OCI-LY7 (cell line): Measurements from ENCODE around the gene ADPRHL1. TPM values are rescaled to one million over a fixed set of nuclear protein-coding genes. Genes with fewer than 3 reads are reported as not detected.

ENCODE experiments used
- BruUV-seq: library from RNA; stranded (reverse); fragments of 400-500 nt; replicated peaks from 2 replicates; lab custom pipeline; 2021; lab: Mats Ljungman, UMichigan
- CTCF ChIA-PET: fragments of 300-600 bp; sonication (Branson Sonifier 250); formaldehyde crosslinking; loops from one replicate; lab custom pipeline; 2022; ENCODE audit warnings: antibody characterized with exemption; ENCODE audit not compliant: unreplicated experiment; lab: Charles Lee
- POLR2A ChIA-PET: fragments of 300-600 bp; sonication (Branson Sonifier 250); formaldehyde crosslinking; loops from one replicate; lab custom pipeline; 2022; ENCODE audit warnings: antibody characterized with exemption; lab: Charles Lee
- DNase-seq: peaks from one replicate; pipeline ENCODE4 v3.0.0-alpha.2; 2015; ENCODE audit warnings: low spot score
- H2AFZ ChIP-seq: fragments of 200-600 bp; sonication (generic), shearing (Covaris generic); 2 replicates; pipeline ENCODE4 v1.6.1; 2014; ENCODE audit warnings: mild to moderate bottlenecking, antibody characterized with exemption, low read length, moderate library complexity
- H3K27ac ChIP-seq: fragments of 200-600 bp; sonication (generic); 2 replicates; pipeline ENCODE4 v1.5.1; 2014; ENCODE audit warnings: mixed run types, low read depth, mild to moderate bottlenecking, moderate library complexity, low read length, inconsistent platforms; ENCODE audit not compliant: poor library complexity, severe bottlenecking
- H3K36me3 ChIP-seq: fragments of 200-600 bp; sonication (generic); 2 replicates; pipeline ENCODE4 v1.6.1; 2014; ENCODE audit warnings: mild to moderate bottlenecking, antibody characterized with exemption, low read length, moderate library complexity, mixed read lengths; ENCODE audit not compliant: insufficient read depth
- H3K4me1 ChIP-seq: fragments of 200-600 bp; sonication (generic); 2 replicates; pipeline ENCODE4 v1.5.1; 2014; ENCODE audit warnings: mild to moderate bottlenecking, low read length; ENCODE audit not compliant: insufficient read depth, poor library complexity, severe bottlenecking
- H3K4me2 ChIP-seq: fragments of 200-600 bp; sonication (generic); 2 replicates; pipeline ENCODE4 v1.6.1; 2014; ENCODE audit warnings: mild to moderate bottlenecking, low read length
- H3K4me3 ChIP-seq: fragments of 200-600 bp; sonication (generic); 2 replicates; pipeline ENCODE4 v1.5.1; 2014; ENCODE audit warnings: mild to moderate bottlenecking, low read depth, low read length; ENCODE audit not compliant: poor library complexity, severe bottlenecking
- H3K79me2 ChIP-seq: fragments of 200-600 bp; sonication (generic); 2 replicates; pipeline ENCODE4 v1.6.1; 2016; ENCODE audit warnings: low read depth, mild to moderate bottlenecking, low read length, moderate library complexity, mixed read lengths; ENCODE audit not compliant: insufficient read depth
- H3K9me2 ChIP-seq: fragments of 200-600 bp; sonication (generic); 2 replicates; pipeline ENCODE4 v1.6.1; 2016; ENCODE audit warnings: mild to moderate bottlenecking, low read length, mixed read lengths; ENCODE audit not compliant: insufficient read depth
- H3K9me3 ChIP-seq: fragments of 200-600 bp; sonication (generic); 2 replicates; pipeline ENCODE4 v1.6.1; 2014; ENCODE audit warnings: mild to moderate bottlenecking, mixed run types, low read length, mixed read lengths
- H4K20me1 ChIP-seq: fragments of 200-600 bp; sonication (generic); 2 replicates; pipeline ENCODE4 v1.6.1; 2014; ENCODE audit warnings: mild to moderate bottlenecking, antibody characterized with exemption, low read length, moderate library complexity, mixed read lengths; ENCODE audit not compliant: insufficient read depth
- EZH2phosphoT487 ChIP-seq: fragments of 200-600 bp; sonication (generic); IDR thresholded peaks from 2 replicates; pipeline ENCODE4 v1.6.1; 2018; ENCODE audit warnings: low read depth, borderline replicate concordance, mild to moderate bottlenecking, mixed run types, antibody characterized with exemption, low read length, moderate library complexity, mixed read lengths
- intact Hi-C: fragments of 100-400 bp; cut with micrococcal nuclease; formaldehyde crosslinking; loops from one replicate; pipeline ENCODE4 v1.10.0; 2022; ENCODE audit not compliant: unreplicated experiment
- total RNA-seq, 2 experiments: library from RNA; depleted of rRNA in 1 of 2; stranded (reverse); fragments of >200 nt in 1 of 2; shearing (Covaris generic) in 1 of 2; gene quantifications; 2 replicates each; pipeline ENCODE4 v1.2.3, GENCODE V29; 2014 to 2022
- TF ChIP-seq, protein P1 (sequence below): fragments of 200-600 bp; sonication (generic); conservative IDR thresholded peaks from 2 replicates; pipeline ENCODE4 v1.5.1; 2014; ENCODE audit warnings: mild to moderate bottlenecking, antibody characterized with exemption, low read length, moderate library complexity, mixed read lengths

The ADPRHL1 gene
- total RNA-seq, 2 experiments from 2014 or later: 2.5 to 6.2 TPM

DNA sequence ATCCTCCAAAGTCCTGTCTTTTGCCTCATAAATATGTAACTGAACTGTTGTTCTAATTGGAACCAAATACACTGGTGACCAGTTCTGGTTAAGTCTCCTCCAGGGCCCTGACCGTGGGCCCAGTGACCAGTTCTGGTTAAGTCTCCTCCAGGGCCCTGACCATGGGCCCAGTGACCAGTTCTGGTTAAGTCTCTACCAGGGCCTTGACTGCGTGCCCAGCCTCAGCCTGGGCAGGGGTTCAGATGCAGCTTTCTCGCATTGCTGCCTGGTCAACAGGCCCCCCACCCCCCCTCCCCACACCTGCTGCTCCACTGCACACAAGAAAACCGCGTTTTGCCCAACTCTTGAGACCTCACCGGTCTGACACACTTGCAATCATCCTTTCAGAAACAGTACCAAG is 85.5 kb downstream of the ADPRHL1 start:
- H3K4me2 ChIP-seq: no peak overlapping the region

GRCh38 chr13:113367020-113367560 is 86.2 kb downstream of the ADPRHL1 start:
- H3K9me2 ChIP-seq: no peaks in the 10 kb centered on the region
- intact Hi-C loops: no loop called here
- H3K4me1 ChIP-seq: no peaks in the 10 kb centered on the region
- H2AFZ ChIP-seq: no peak overlapping the region
- no peaks in the 10 kb centered on the region for H3K79me2 ChIP-seq
- ChIA-PET CTCF (no interaction called here), POLR2A (interaction anchor here (0.7 kb wide), 1 partner anchor 261 kb away, joined by 4 read pairs; no protein-coding TSS in a partner anchor)
- H4K20me1 ChIP-seq: no peaks in the 10 kb centered on the region
- no peak for DNase-seq
- no TSS peak for BruUV-seq
- no peak overlapping the region for H3K4me2 ChIP-seq
- H3K36me3 ChIP-seq: no peaks in the 10 kb centered on the region
- TF ChIP-seq EZH2phosphoT487: no peak
- TF ChIP-seq, protein P1, sequence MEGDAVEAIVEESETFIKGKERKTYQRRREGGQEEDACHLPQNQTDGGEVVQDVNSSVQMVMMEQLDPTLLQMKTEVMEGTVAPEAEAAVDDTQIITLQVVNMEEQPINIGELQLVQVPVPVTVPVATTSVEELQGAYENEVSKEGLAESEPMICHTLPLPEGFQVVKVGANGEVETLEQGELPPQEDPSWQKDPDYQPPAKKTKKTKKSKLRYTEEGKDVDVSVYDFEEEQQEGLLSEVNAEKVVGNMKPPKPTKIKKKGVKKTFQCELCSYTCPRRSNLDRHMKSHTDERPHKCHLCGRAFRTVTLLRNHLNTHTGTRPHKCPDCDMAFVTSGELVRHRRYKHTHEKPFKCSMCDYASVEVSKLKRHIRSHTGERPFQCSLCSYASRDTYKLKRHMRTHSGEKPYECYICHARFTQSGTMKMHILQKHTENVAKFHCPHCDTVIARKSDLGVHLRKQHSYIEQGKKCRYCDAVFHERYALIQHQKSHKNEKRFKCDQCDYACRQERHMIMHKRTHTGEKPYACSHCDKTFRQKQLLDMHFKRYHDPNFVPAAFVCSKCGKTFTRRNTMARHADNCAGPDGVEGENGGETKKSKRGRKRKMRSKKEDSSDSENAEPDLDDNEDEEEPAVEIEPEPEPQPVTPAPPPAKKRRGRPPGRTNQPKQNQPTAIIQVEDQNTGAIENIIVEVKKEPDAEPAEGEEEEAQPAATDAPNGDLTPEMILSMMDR: no peak
- H3K4me3 ChIP-seq: no peak overlapping the region
- no peaks in the 10 kb centered on the region for H3K9me3 ChIP-seq
- H3K27ac ChIP-seq: no peak overlapping the region

More for the DNA sequence above, 85.5 kb downstream of the ADPRHL1 start:
- DNase-seq: no peak
- Histone ChIP-seq H3K9me2 (no peaks in the 10 kb centered on the region), H3K4me3 (no peak overlapping the region), H3K4me1 (no peaks in the 10 kb centered on the region), H4K20me1 (no peaks in the 10 kb centered on the region), H2AFZ (no peak overlapping the region), H3K27ac (no peak overlapping the region), H3K36me3 (no peaks in the 10 kb centered on the region), H3K9me3 (no peaks in the 10 kb centered on the region), H3K79me2 (no peaks in the 10 kb centered on the region)
- TF ChIP-seq, protein P1: no peak
- no peak for TF ChIP-seq EZH2phosphoT487
- no TSS peak for BruUV-seq
- intact Hi-C loops: no loop called here
- ChIA-PET POLR2A (no interaction called here), CTCF (no interaction called here)

DNA sequence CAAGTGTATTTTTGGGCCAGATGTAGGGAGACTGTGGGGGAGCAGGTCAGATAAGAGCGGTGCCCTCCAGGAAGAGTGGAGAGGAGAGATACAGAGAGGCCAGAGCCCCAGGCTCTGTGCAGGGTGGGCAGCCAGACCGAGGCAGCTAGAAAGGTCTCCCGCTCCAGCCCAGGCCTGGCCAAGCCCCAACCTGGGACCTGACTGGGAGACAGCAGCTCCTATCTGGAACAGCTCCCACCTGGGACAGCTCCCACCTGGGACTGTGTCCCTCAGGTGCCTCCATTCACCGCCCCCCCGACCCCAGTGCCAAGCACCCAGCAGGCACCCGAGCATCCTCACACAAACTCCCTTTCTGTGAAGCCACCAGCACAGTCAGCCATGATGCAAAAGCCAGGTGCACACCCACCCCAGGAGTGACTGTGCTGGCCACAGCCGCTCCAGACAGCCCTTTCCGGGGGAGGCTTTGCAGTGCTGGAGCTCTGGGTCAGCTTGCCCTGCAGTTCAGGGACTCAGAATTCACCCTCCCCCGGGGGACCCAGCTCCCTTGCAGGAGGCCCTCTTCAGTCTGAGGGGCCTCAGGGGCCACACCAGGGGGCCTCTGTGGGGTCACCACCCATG is 87.2 kb downstream of the ADPRHL1 start:
- no peak overlapping the region for H3K4me2 ChIP-seq
- intact Hi-C loops: no loop called here
- no TSS peak for BruUV-seq
- H2AFZ ChIP-seq: no peak overlapping the region
- POLR2A ChIA-PET: interaction anchor here (0.7 kb wide), 1 partner anchor 262 kb away, joined by 4 read pairs; no protein-coding TSS in a partner anchor
- H3K9me2 ChIP-seq: no peaks in the 10 kb centered on the region
- H3K4me3 ChIP-seq: no peak overlapping the region
- no peak overlapping the region for H3K27ac ChIP-seq
- no peaks in the 10 kb centered on the region for H3K4me1 ChIP-seq
- CTCF ChIA-PET: no interaction called here
- H3K79me2 ChIP-seq: no peaks in the 10 kb centered on the region
- no peak for DNase-seq
- no peaks in the 10 kb centered on the region for H3K9me3 ChIP-seq
- H3K36me3 ChIP-seq: no peaks in the 10 kb centered on the region
- no peaks in the 10 kb centered on the region for H4K20me1 ChIP-seq
- TF ChIP-seq EZH2phosphoT487: no peak
- TF ChIP-seq, protein P1: no peak
